Measurements from ENCODE around the gene CDHR1.

GRCh38 chr10:84261236-84261915, 67.0 kb downstream of the CDHR1 start:
- no peak for TF ChIP-seq POLR2AphosphoS5 (IDR thresholded peaks at IDR 0.05)
- no peak for TF ChIP-seq CTCF (IDR thresholded peaks at IDR 0.05; ENCODE audit: poor library complexity, severe bottlenecking)
- TF ChIP-seq EP300 (conservative IDR thresholded peaks at IDR 0.05; ENCODE audit: poor library complexity, severe bottlenecking): no peak
